ENCODE data around the gene ATAT1. TPM values are rescaled to one million over a fixed set of nuclear protein-coding genes. Genes with fewer than 3 reads are reported as not detected.

ATAT1 gene
- total RNA-seq, 4 donors from 2014 or later, result 0.82 to 2.6 (median 2.1) TPM

GRCh38 chr6:30682143-30683117 lies 55.8 kb downstream of the ATAT1 start:
- H3K27me3 ChIP-seq, result no peaks in the 10 kb centered on the region
- TF ChIP-seq EP300 (IDR thresholded peaks at IDR 0.05) (no peak), POLR2A (IDR thresholded peaks at IDR 0.05) (peak; percentile 34 to 72), POLR2AphosphoS5 (IDR thresholded peaks at IDR 0.05) (peak; percentile 90)
- H3K27ac ChIP-seq, result peak overlapping the region; percentile 92 to 100 (median 98)
- H3K9me3 ChIP-seq, result no peaks in the 10 kb centered on the region
- 9% methylated on average over 4 of the region's 11 CpGs; no CpG with 5 or more reads in 1 of the 2 donors for WGBS, 2 donors (ENCODE audit: low coverage in 1 of 2)
- peak overlapping the region; percentile 91 to 92 for H3K4me3 ChIP-seq
- H3K4me1 ChIP-seq, result peaks cover 5 to 81% (median 44%) of the 10 kb centered on the region in 3 donors
- H3K36me3 ChIP-seq, result peaks cover 0 to 28% of the 10 kb centered on the region in 2 donors
- peak; percentile 76 for ATAC-seq

- 0% methylated on average over 5 of the region's 7 CpGs; no CpG with 5 or more reads in 1 of the 2 donors for WGBS, 2 donors (ENCODE audit: low coverage in 1 of 2)
- TF ChIP-seq POLR2A (IDR thresholded peaks at IDR 0.05), result no peak
- no peak for TF ChIP-seq CTCF (IDR thresholded peaks at IDR 0.05)
- no peak for TF ChIP-seq POLR2AphosphoS5 (IDR thresholded peaks at IDR 0.05)
- TF ChIP-seq EP300 (IDR thresholded peaks at IDR 0.05), result no peak
- peaks cover 0 to 18% of the 10 kb centered on the region in 2 donors for H3K36me3 ChIP-seq
- H3K27me3 ChIP-seq, result no peaks in the 10 kb centered on the region
- H3K27ac ChIP-seq, result peak overlapping the region; percentile 92 to 100 (median 98)
- H3K9me3 ChIP-seq, result no peaks in the 10 kb centered on the region
- peak overlapping the region; percentile 91 to 92 for H3K4me3 ChIP-seq
- no peak for ATAC-seq
- peaks cover 5 to 85% (median 49%) of the 10 kb centered on the region in 3 donors for H3K4me1 ChIP-seq
Observed at GRCh38 chr6:30683183-30683979, 56.7 kb downstream of the ATAT1 start.

GRCh38 chr6:30683980-30684338 lies 57.3 kb downstream of the ATAT1 start:
- TF ChIP-seq EP300 (IDR thresholded peaks at IDR 0.05) (no peak), POLR2A (IDR thresholded peaks at IDR 0.05) (peak in 1 of 2 donors; percentile 8), CTCF (IDR thresholded peaks at IDR 0.05) (no peak)
- H3K27ac ChIP-seq, result peak overlapping the region; percentile 92 to 100 (median 98)
- H3K27me3 ChIP-seq, result no peaks in the 10 kb centered on the region
- peak overlapping the region; percentile 91 to 92 for H3K4me3 ChIP-seq
- H3K9me3 ChIP-seq, result no peaks in the 10 kb centered on the region
- 0% methylated on average over 1 of the region's 2 CpGs for WGBS, 2 donors (ENCODE audit: low coverage in 1 of 2)
- peaks cover 5 to 85% (median 55%) of the 10 kb centered on the region in 3 donors for H3K4me1 ChIP-seq
- ATAC-seq, result no peak
- peaks cover 0 to 13% of the 10 kb centered on the region in 2 donors for H3K36me3 ChIP-seq

- Histone ChIP-seq H3K9me3 (no peaks in the 10 kb centered on the region), H3K4me3 (peak overlapping the region; percentile 91 to 92), H3K27me3 (no peaks in the 10 kb centered on the region), H3K4me1 (peaks cover 4 to 85% (median 55%) of the 10 kb centered on the region in 3 donors), H3K36me3 (peaks cover 0 to 13% of the 10 kb centered on the region in 2 donors), H3K27ac (peak overlapping the region; percentile 92 to 100 (median 98))
- ATAC-seq, result no peak
- no peak for TF ChIP-seq POLR2AphosphoS5 (IDR thresholded peaks at IDR 0.05)
- TF ChIP-seq CTCF (IDR thresholded peaks at IDR 0.05), result no peak
- TF ChIP-seq POLR2A (IDR thresholded peaks at IDR 0.05), result no peak
- no peak for TF ChIP-seq EP300 (IDR thresholded peaks at IDR 0.05)
- 5 to 6% methylated on average over 9 to 13 of the region's 21 CpGs for WGBS, 2 donors (ENCODE audit: low coverage in 1 of 2)
Observed at GRCh38 chr6:30684386-30685156, 57.9 kb downstream of the ATAT1 start.
